ENCODE data around the gene TOMM20. TPM values are rescaled to one million over a fixed set of nuclear protein-coding genes. Genes with fewer than 3 reads are reported as not detected.

TOMM20 gene
- total and polyA plus RNA-seq, 2 of the 8 experiments (the other 6 are each of a cell fraction or from before 2014, with no cell fraction given) = 71.4 to 168 TPM

DNA sequence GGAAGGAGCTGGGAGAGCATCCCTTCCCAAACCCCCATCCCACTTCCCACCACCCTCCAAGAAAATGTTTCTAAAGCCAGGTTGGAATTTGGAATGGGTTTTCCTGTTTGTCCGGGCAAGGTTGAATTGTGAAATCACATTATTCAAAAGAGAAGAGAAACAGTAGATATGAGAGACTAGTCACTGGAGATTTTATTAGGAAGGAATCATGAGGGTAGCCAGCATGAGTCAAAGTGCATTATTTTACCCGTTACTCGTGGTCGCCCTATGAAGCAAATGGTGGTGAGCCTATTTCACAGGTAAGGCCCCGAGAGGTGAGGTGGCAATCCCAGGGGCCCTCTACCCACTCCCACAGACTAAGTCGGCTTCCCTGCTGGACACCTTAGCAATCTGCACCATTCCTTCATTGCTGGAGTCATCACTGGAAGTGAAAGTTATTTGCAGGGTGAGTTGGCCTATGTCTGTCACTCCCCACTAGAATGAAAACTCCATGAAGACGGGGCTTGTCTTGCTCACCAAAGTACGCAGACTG is 52.8 kb downstream of the TOMM20 start:
- H3K9ac ChIP-seq (replicated peaks in 1 of 4; ENCODE audit: extremely low read depth in 1 of 4, low read depth in 3 of 4, low read length in 3 of 4) = no peak overlapping the region
- FAIRE-seq (no peak), DNase-seq (ENCODE audit: low read depth in 1 of 2, low spot score in 2 of 2) (no peak)
- peaks cover 0 to 4% (median 0%) of the 10 kb centered on the region in 4 experiments; a peak in 1 of 8 replicates for H3K36me3 ChIP-seq (ENCODE audit: control insufficient read depth in 2 of 4, insufficient read depth in 4 of 4, low read length in 3 of 4)
- peaks cover 6% of the 10 kb centered on the region for H3K23me2 ChIP-seq (ENCODE audit: low read depth, low read length)
- no peak overlapping the region for H3K14ac ChIP-seq (ENCODE audit: insufficient read length)
- no peak overlapping the region for H3K4me2 ChIP-seq (ENCODE audit: insufficient read depth in 1 of 2, low read depth in 2 of 2, low read length in 2 of 2)
- WGBS, 2 experiments (ENCODE audit: extremely low coverage in 1 of 2, insufficient coverage in 1 of 2, insufficient read length in 1 of 2, insufficient replicate concordance in 2 of 2, low coverage in 1 of 2, low lambda C conversion rate in 2 of 2, missing lambda C conversion rate in 1 of 2) = 93% methylated on average over 8 of the region's 8 CpGs; no CpG with 5 or more reads in 1 of the 2 experiments
- no peak overlapping the region for H2BK120ac ChIP-seq (replicated peaks; ENCODE audit: low read depth, low read length)
- H3K4ac ChIP-seq (replicated peaks; ENCODE audit: insufficient read length, low read depth, low read length) = no peak overlapping the region
- H3K27ac ChIP-seq (ENCODE audit: low read depth, low read length) = 0 out of 2 replicates have a peak overlapping the region, but pooled peaks have one; percentile 53
- H3K4me1 ChIP-seq (replicated peaks in 1 of 4; ENCODE audit: control insufficient read depth in 3 of 4, insufficient read depth in 4 of 4, low read length in 3 of 4) = peaks cover 0 to 6% (median 2%) of the 10 kb centered on the region in 4 experiments; a peak in 3 of 7 replicates
- peaks cover 0 to 3% of the 10 kb centered on the region in 2 experiments; a peak in 1 of 4 replicates for H3K79me2 ChIP-seq (ENCODE audit: control insufficient read depth in 1 of 2, insufficient read depth in 2 of 2, low read length in 2 of 2)
- H3K4me3 ChIP-seq (ENCODE audit: extremely low read depth in 1 of 4, insufficient read depth in 2 of 4, low read depth in 3 of 4, low read length in 4 of 4) = no peak overlapping the region
- H2AFZ ChIP-seq (ENCODE audit: low read length) = no peak overlapping the region
- ChIA-PET POLR2A (ENCODE audit: partially characterized antibody) (no interaction called here), CTCF (ENCODE audit: partially characterized antibody) (no interaction called here)
- H4K5ac ChIP-seq (ENCODE audit: insufficient read length, low read depth, low read length) = no peak overlapping the region
- H3K18ac ChIP-seq (ENCODE audit: extremely low read depth, low read length) = no peak overlapping the region
- no peak overlapping the region for H3K23ac ChIP-seq (ENCODE audit: insufficient read length)
- H3K79me1 ChIP-seq (ENCODE audit: low read depth, low read length) = no peaks in the 10 kb centered on the region
- no peak overlapping the region for H2BK12ac ChIP-seq (ENCODE audit: low read depth, low read length)
- peaks cover 0 to 6% of the 10 kb centered on the region in 2 experiments for H4K20me1 ChIP-seq (replicated peaks in 1 of 2; ENCODE audit: control insufficient read depth in 1 of 2, insufficient read depth in 2 of 2, low read length in 2 of 2)
- no peak overlapping the region for H2BK20ac ChIP-seq (ENCODE audit: low read length)
- no peak overlapping the region for H2AK5ac ChIP-seq (ENCODE audit: low read depth, low read length)
- H3K9me3 ChIP-seq (ENCODE audit: insufficient read depth in 2 of 2, low read depth in 1 of 2, low read length in 1 of 2) = peaks cover 0 to 3% of the 10 kb centered on the region in 2 experiments; a peak in 2 of 4 replicates
- H4K8ac ChIP-seq (ENCODE audit: extremely low read depth, insufficient read depth, low read length) = no peak overlapping the region
- no peak overlapping the region for H3K56ac ChIP-seq (replicated peaks; ENCODE audit: insufficient read length, low read depth, low read length)
- no peak overlapping the region for H2BK5ac ChIP-seq (ENCODE audit: low read depth, low read length)
- TF ChIP-seq CHD1 (IDR thresholded peaks at IDR 0.05; ENCODE audit: low read depth, low read length) = no peak
- no peak for TF ChIP-seq SIRT6 (IDR thresholded peaks at IDR 0.05; ENCODE audit: low read length)
- TF ChIP-seq PHF8 (conservative IDR thresholded peaks at IDR 0.05; ENCODE audit: low read depth, low read length) = no peak
- no peak for TF ChIP-seq CBX8 (IDR thresholded peaks at IDR 0.05; ENCODE audit: borderline replicate concordance, low read depth, low read length)
- TF ChIP-seq BCL11A (IDR thresholded peaks at IDR 0.05; ENCODE audit: low read depth in 2 of 2, low read length in 2 of 2) = no peak
- TF ChIP-seq KDM4A (IDR thresholded peaks at IDR 0.05; ENCODE audit: low read depth, low read length, severe bottlenecking) = no peak
- TF ChIP-seq POLR2AphosphoS5 (IDR thresholded peaks at IDR 0.05; ENCODE audit: low read depth, low read length) = no peak
- no peak for TF ChIP-seq TCF12 (IDR thresholded peaks at IDR 0.05; ENCODE audit: low read depth, low read length)
- no peak for TF ChIP-seq FOSL1 (IDR thresholded peaks at IDR 0.05; ENCODE audit: insufficient read depth, low read depth, low read length)
- no peak for TF ChIP-seq TEAD4 (IDR thresholded peaks at IDR 0.05; ENCODE audit: low read depth, low read length)
- TF ChIP-seq CREB1 (IDR thresholded peaks at IDR 0.05) = no peak
- TF ChIP-seq, protein P1, sequence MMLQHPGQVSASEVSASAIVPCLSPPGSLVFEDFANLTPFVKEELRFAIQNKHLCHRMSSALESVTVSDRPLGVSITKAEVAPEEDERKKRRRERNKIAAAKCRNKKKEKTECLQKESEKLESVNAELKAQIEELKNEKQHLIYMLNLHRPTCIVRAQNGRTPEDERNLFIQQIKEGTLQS (IDR thresholded peaks at IDR 0.05; ENCODE audit: insufficient read depth, low read depth, low read length) = no peak
- no peak overlapping the region for H2BK15ac ChIP-seq (ENCODE audit: low read length)
- H4K91ac ChIP-seq (replicated peaks; ENCODE audit: insufficient read length, low read length) = no peak overlapping the region
- no peaks in the 10 kb centered on the region for H3K27me3 ChIP-seq (replicated peaks in 1 of 4; ENCODE audit: control insufficient read depth in 3 of 4, extremely low read depth in 1 of 4, insufficient read depth in 3 of 4, low read length in 3 of 4)

All from H1 (cell line).